Renal cortex interstitium (tissue), 3 donors: Measurements from ENCODE around the gene KRTAP5-2. TPM values are rescaled to one million over a fixed set of nuclear protein-coding genes. Genes with fewer than 3 reads are reported as not detected.

Source experiments
- polyA plus RNA-seq, 3 donors: library from polyadenylated mRNA; unstranded; fragments of 120-200 nt; gene quantifications; one replicate each; pipeline ENCODE4 v1.2.1, GENCODE V29; 2013; ENCODE audit not compliant: insufficient read length in 3 of 3

KRTAP5-2 gene
- polyA plus RNA-seq, 3 donors, result not detected

Other genes with a start within 250 kb of the KRTAP5-2 start
- gene BRSK2, start 208.4 kb downstream of the KRTAP5-2 start, polyA plus RNA-seq, result 1 to 10 TPM in 2 of 3 donors, under 1 TPM in 1; 0.56 to 1.7 (median 1.4) TPM
- gene MOB2, start 111.5 kb downstream of the KRTAP5-2 start, polyA plus RNA-seq, result 10 to 100 TPM; 30.0 to 34.9 (median 30.0) TPM
- 1 to 10 TPM; 2.5 to 6.6 (median 4.2) TPM for gene DUSP8, start 26.0 kb downstream of the KRTAP5-2 start, polyA plus RNA-seq
- 1 to 10 TPM in 1 of 3 donors, under 1 TPM in 1, not detected in 1; 0.13 to 1.7 TPM for gene KRTAP5-1, start 13.0 kb downstream of the KRTAP5-2 start, polyA plus RNA-seq
- gene KRTAP5-3, start 10.2 kb upstream of the KRTAP5-2 start, polyA plus RNA-seq, result not detected
- gene KRTAP5-4, start 23.8 kb upstream of the KRTAP5-2 start, polyA plus RNA-seq, result not detected
- gene KRTAP5-5, start 31.5 kb upstream of the KRTAP5-2 start, polyA plus RNA-seq, result not detected
- gene KRTAP5-6, start 98.9 kb upstream of the KRTAP5-2 start, polyA plus RNA-seq, result not detected
- under 1 TPM; 0.11 to 0.28 (median 0.23) TPM for gene IFITM10, start 152.3 kb upstream of the KRTAP5-2 start, polyA plus RNA-seq
- gene CTSD, start 165.6 kb upstream of the KRTAP5-2 start, polyA plus RNA-seq, result 100 to 1,000 TPM; 195 to 261 (median 236) TPM
- under 1 TPM in 2 of 3 donors, not detected in 1; 0.39 to 0.56 TPM for gene SYT8, start 236.7 kb upstream of the KRTAP5-2 start, polyA plus RNA-seq
- 1 to 10 TPM in 1 of 3 donors, under 1 TPM in 2; 0.45 to 6.1 (median 0.53) TPM for gene TNNI2, start 240.7 kb upstream of the KRTAP5-2 start, polyA plus RNA-seq